Panc1 (cell line): ENCODE data around the gene IL11. TPM values are rescaled to one million over a fixed set of nuclear protein-coding genes. Genes with fewer than 3 reads are reported as not detected.

Experiments used
- ATAC-seq: fragments of 200-7000 bp; cut with Tn5 transposase; 2 replicates; pipeline ENCODE4 v1.9.1; 2020; ENCODE audit warnings: mild to moderate bottlenecking, moderate library complexity
- BruUV-seq: library from RNA; stranded (reverse); fragments of 400-500 nt; replicated peaks from 2 replicates; lab custom pipeline; 2021; lab: Mats Ljungman, UMichigan
- CTCF ChIA-PET: fragments of 300-600 bp; sonication (Branson Sonifier 250); formaldehyde crosslinking; loops from one replicate; lab custom pipeline; 2022; ENCODE audit warnings: antibody characterized with exemption; lab: Charles Lee
- POLR2A ChIA-PET: fragments of 300-600 bp; sonication (Branson Sonifier 250); formaldehyde crosslinking; loops from one replicate; lab custom pipeline; 2022; ENCODE audit warnings: antibody characterized with exemption; lab: Charles Lee
- DNase-seq: peaks from one replicate; pipeline ENCODE4 v3.0.0-alpha.2; 2010; ENCODE audit warnings: low read depth, low spot score
- H3K27ac ChIP-seq: 2 replicates; pipeline ENCODE4 v1.5.1; 2011; ENCODE audit warnings: mild to moderate bottlenecking, low read length, inconsistent platforms
- H3K27me3 ChIP-seq: fragments of 200-500 bp; sonication (Bioruptor generic); 2 replicates; pipeline ENCODE4 v1.6.0; 2014; ENCODE audit warnings: low read length, inconsistent platforms; ENCODE audit not compliant: control insufficient read depth, insufficient read depth
- H3K36me3 ChIP-seq: fragments of 200-500 bp; sonication (Bioruptor generic); 2 replicates; pipeline ENCODE4 v1.5.1; 2014; ENCODE audit warnings: inconsistent platforms, mild to moderate bottlenecking, low read length, moderate library complexity; ENCODE audit not compliant: control insufficient read depth, insufficient read depth
- H3K4me1 ChIP-seq: 2 replicates; pipeline ENCODE4 v1.5.1; 2011; ENCODE audit warnings: inconsistent platforms, mild to moderate bottlenecking, low read length, moderate library complexity; ENCODE audit not compliant: control insufficient read depth, insufficient read depth
- H3K4me3 ChIP-seq, 2 experiments: 2 replicates each; pipeline ENCODE4 v1.5.1; 2011 to 2012; ENCODE audit warnings: low read depth in 2 of 2, low read length in 2 of 2, mild to moderate bottlenecking in 2 of 2, inconsistent platforms in 1 of 2, moderate library complexity in 1 of 2
- H3K9me3 ChIP-seq: fragments of 200-500 bp; sonication (Bioruptor generic); 2 replicates; pipeline ENCODE4 v1.5.1; 2014; ENCODE audit warnings: low read depth, mild to moderate bottlenecking, inconsistent platforms, low read length, moderate library complexity; ENCODE audit not compliant: control insufficient read depth, insufficient read depth
- CTCF ChIP-seq: fragments of 450-650 bp; IDR thresholded peaks from 2 replicates; pipeline ENCODE4 v1.5.1; 2017; ENCODE audit warnings: mild to moderate bottlenecking
- POLR2AphosphoS5 ChIP-seq: IDR thresholded peaks from 2 replicates; pipeline ENCODE4 v1.6.1; 2012; ENCODE audit warnings: mild to moderate bottlenecking, low read depth, low read length, moderate library complexity
- REST ChIP-seq, 2 experiments: IDR thresholded peaks; 2 replicates each; pipeline ENCODE4 v1.6.1; 2011 to 2012; ENCODE audit warnings: low read depth in 2 of 2, control low read depth in 1 of 2, low read length in 1 of 2, mild to moderate bottlenecking in 1 of 2, moderate library complexity in 1 of 2; ENCODE audit not compliant: insufficient read depth in 1 of 2
- SIN3A ChIP-seq: IDR thresholded peaks from 2 replicates; pipeline ENCODE4 v1.6.1; 2012; ENCODE audit warnings: low read depth, mild to moderate bottlenecking, low read length, moderate library complexity, borderline replicate concordance; ENCODE audit not compliant: insufficient read depth
- TCF7L2 ChIP-seq: IDR thresholded peaks from 2 replicates; pipeline ENCODE4 v1.6.1; 2011; ENCODE audit warnings: mild to moderate bottlenecking, low read depth, low read length, inconsistent platforms
- in situ Hi-C: cut with HindIII; loops from 2 replicates; pipeline ENCODE4 v1.10.0; 2016; ENCODE audit warnings: low sequenced_read_pairs, low pct_unique_long_range_greater_than_20kb
- intact Hi-C: fragments of 100-400 bp; cut with micrococcal nuclease; formaldehyde crosslinking; loops from one replicate; pipeline ENCODE4 v1.10.0; 2022; ENCODE audit not compliant: unreplicated experiment
- total RNA-seq: library from RNA; stranded (reverse); gene quantifications from one replicate; pipeline ENCODE4 v1.2.1, GENCODE V29; 2021; ENCODE audit not compliant: unreplicated experiment

IL11 gene
- total RNA-seq, 1 experiment from 2014 or later = 4.4 TPM

- ChIA-PET POLR2A (interaction anchor here (0.6 kb wide), 1 partner anchor 15 kb away, joined by 3 read pairs; no protein-coding TSS in a partner anchor), CTCF (no interaction called here)
- intact Hi-C loops = no loop called here
- H3K27ac ChIP-seq = peak overlapping the region; percentile 57
- H3K36me3 ChIP-seq = no peaks in the 10 kb centered on the region
- peak; percentile 91 for ATAC-seq
- H3K4me1 ChIP-seq = peaks cover 12% of the 10 kb centered on the region
- in situ Hi-C loops = no loop called here
- H3K9me3 ChIP-seq = no peaks in the 10 kb centered on the region
- H3K27me3 ChIP-seq = no peaks in the 10 kb centered on the region
- TF ChIP-seq SIN3A (0 out of 2 replicates have a peak, but pooled peaks have one; percentile 39), TCF7L2 (no peak)
- BruUV-seq = no TSS peak
- peak overlapping the region; percentile 55 to 62 for H3K4me3 ChIP-seq
- DNase-seq = no peak
These were observed 16.2 kb downstream of the IL11 start for GRCh38 chr19:55353803-55354697.

GRCh38 chr19:55353356-55353802, 16.9 kb downstream of the IL11 start:
- BruUV-seq = no TSS peak
- POLR2A ChIA-PET = no interaction called here
- H3K4me1 ChIP-seq = peaks cover 16% of the 10 kb centered on the region
- TF ChIP-seq TCF7L2 = 0 out of 2 replicates have a peak, but pooled peaks have one; percentile 11
- TF ChIP-seq SIN3A = no peak
- peak overlapping the region; percentile 57 for H3K27ac ChIP-seq
- H3K27me3 ChIP-seq = no peaks in the 10 kb centered on the region
- no peaks in the 10 kb centered on the region for H3K36me3 ChIP-seq
- peak overlapping the region; percentile 55 to 62 for H3K4me3 ChIP-seq
- CTCF ChIA-PET = no interaction called here
- H3K9me3 ChIP-seq = no peaks in the 10 kb centered on the region
- intact Hi-C loops = no loop called here
- DNase-seq (no peak), ATAC-seq (peak; percentile 50; the same call in 1 of the 2 replicates)
- in situ Hi-C loops = no loop called here

GRCh38 chr19:55352549-55353145, 17.6 kb downstream of the IL11 start:
- POLR2A ChIA-PET = interaction anchor here (1.1 kb wide), 1 partner anchor 13 kb away, joined by 3 read pairs; the partner anchor contains the start of gene KMT5C
- H3K4me3 ChIP-seq = no peak overlapping the region
- DNase-seq = no peak
- BruUV-seq = no TSS peak
- peaks cover 23% of the 10 kb centered on the region for H3K4me1 ChIP-seq
- CTCF ChIA-PET = no interaction called here
- no peak overlapping the region for H3K27ac ChIP-seq
- in situ Hi-C loops (no loop called here), intact Hi-C loops (no loop called here)
- H3K27me3 ChIP-seq = no peaks in the 10 kb centered on the region
- TF ChIP-seq TCF7L2 = no peak
- no peak for TF ChIP-seq SIN3A
- no peak for TF ChIP-seq REST (IDR thresholded peaks at IDR 0.05; ENCODE audit: insufficient read depth in 1 of 2, low read depth in 2 of 2, low read length in 1 of 2)
- no peak for TF ChIP-seq POLR2AphosphoS5
- no peak for TF ChIP-seq CTCF
- no peaks in the 10 kb centered on the region for H3K9me3 ChIP-seq
- no peak for ATAC-seq
- no peaks in the 10 kb centered on the region for H3K36me3 ChIP-seq
